Thyroid gland (tissue), 4 donors: ENCODE data around the gene STEEP1.

Source experiments
- POLR2A ChIP-seq, 2 donors: fragments of 450-650 bp; IDR thresholded peaks; one replicate each; pipeline ENCODE4 v1.6.1; 2017; ENCODE audit warnings: antibody characterized with exemption in 2 of 2, mild to moderate bottlenecking in 2 of 2, moderate library complexity in 1 of 2
- TF ChIP-seq, protein P1 (sequence below), 6 experiments: fragments of 200-600 bp in 3 of 6; fragments of 450-650 bp in 3 of 6; sonication (generic) in 3 of 6; IDR thresholded peaks; one replicate each; pipeline ENCODE4 v1.5.1; 2016 to 2019; ENCODE audit warnings: antibody characterized with exemption in 6 of 6, mild to moderate bottlenecking in 2 of 6, inconsistent platforms in 1 of 6, moderate library complexity in 1 of 6

DNA sequence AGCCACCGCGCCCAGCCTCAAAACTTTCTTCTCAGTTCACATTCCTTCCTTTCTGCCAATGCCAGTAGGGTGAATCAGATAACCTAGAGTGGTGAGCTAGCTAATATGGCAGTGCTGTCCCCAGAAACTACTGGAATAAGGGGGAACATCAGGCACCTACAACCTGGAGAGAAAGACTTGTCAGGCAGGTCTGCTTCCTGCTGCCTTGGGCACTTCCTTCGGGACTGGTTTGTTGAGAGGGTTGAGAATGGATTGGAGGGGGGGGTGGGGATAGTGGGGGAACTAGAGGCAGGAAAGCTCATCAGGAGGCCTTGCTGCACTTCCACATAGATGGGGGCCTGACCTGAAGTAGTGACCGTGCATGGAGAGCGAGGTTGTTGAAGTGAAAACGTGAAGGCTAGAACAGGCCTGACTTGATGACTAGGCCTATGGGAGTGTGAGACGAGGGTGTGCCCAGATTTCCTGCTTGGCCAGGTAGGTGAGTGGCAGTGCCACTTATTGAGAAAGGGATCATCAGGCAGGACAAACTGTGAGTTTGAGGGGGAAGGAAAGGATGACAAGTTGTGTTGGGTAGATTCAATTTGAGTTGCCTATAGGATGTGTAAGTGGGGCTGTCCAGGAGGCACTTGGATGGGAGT lies 63.6 kb downstream of the STEEP1 start:
- TF ChIP-seq POLR2A (IDR thresholded peaks at IDR 0.05): peak in 1 of 2 donors; percentile 16
- TF ChIP-seq, protein P1, sequence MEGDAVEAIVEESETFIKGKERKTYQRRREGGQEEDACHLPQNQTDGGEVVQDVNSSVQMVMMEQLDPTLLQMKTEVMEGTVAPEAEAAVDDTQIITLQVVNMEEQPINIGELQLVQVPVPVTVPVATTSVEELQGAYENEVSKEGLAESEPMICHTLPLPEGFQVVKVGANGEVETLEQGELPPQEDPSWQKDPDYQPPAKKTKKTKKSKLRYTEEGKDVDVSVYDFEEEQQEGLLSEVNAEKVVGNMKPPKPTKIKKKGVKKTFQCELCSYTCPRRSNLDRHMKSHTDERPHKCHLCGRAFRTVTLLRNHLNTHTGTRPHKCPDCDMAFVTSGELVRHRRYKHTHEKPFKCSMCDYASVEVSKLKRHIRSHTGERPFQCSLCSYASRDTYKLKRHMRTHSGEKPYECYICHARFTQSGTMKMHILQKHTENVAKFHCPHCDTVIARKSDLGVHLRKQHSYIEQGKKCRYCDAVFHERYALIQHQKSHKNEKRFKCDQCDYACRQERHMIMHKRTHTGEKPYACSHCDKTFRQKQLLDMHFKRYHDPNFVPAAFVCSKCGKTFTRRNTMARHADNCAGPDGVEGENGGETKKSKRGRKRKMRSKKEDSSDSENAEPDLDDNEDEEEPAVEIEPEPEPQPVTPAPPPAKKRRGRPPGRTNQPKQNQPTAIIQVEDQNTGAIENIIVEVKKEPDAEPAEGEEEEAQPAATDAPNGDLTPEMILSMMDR (IDR thresholded peaks at IDR 0.05): no peak
